Hematopoietic multipotent progenitor cell treated with erythropoietin and hydrocortisone succinate and interleukin-3 and kit ligand, for 6 days (in vitro differentiated cells): Measurements from ENCODE around the gene SOX2.
"Not testable (repeated sequence)": the region's sequence is repeated elsewhere in the genome, so short reads cannot be mapped to it uniquely, and the experiment has no call there.

Source experiments
- DNase-seq: peaks from one replicate; pipeline ENCODE4 v3.0.0-alpha.2; 2015

SOX2 gene

GRCh38 chr3:181764033-181764432, 52.3 kb downstream of the SOX2 start:
- DNase-seq, result not testable (repeated sequence)
